SK-N-SH treated with all-trans-retinoic acid at 6 μM for 48 hours (cell line): ENCODE measurements around the gene PDGFB.

Experiments used
- ESRRG ChIP-seq: fragments of 250-450 bp; sonication (Bioruptor Pico); IDR thresholded peaks from 2 replicates; pipeline ENCODE4 v1.6.1; 2021; ENCODE audit warnings: mild to moderate bottlenecking
- OSR1 ChIP-seq: fragments of 250-450 bp; sonication (Bioruptor Pico); IDR thresholded peaks from 2 replicates; pipeline ENCODE4 v1.8.0; 2022; ENCODE audit warnings: moderate library complexity, mild to moderate bottlenecking, inconsistent platforms
- PATZ1 ChIP-seq: fragments of 250-450 bp; sonication (Bioruptor Pico); IDR thresholded peaks from 2 replicates; pipeline ENCODE4 v1.8.0; 2020; ENCODE audit warnings: mild to moderate bottlenecking, moderate library complexity, borderline replicate concordance

GRCh38 chr22:39273950-39274887, 29.4 kb upstream of the PDGFB start:
- no peak for TF ChIP-seq OSR1 (CRISPR knock-in tag)
- TF ChIP-seq PATZ1: no peak
- no peak for TF ChIP-seq ESRRG (CRISPR knock-in tag)
